HEK293 (cell line): ENCODE results near the gene VWA5A.

Experiments used
- CTCF ChIP-seq: fragments of 450-650 bp; formaldehyde crosslinking; IDR thresholded peaks from 2 replicates; pipeline ENCODE4 v1.5.1; 2016; ENCODE audit warnings: missing biosample characterization, missing genetic modification characterization
- FEZF1 ChIP-seq: fragments of 450-650 bp; formaldehyde crosslinking; IDR thresholded peaks from 2 replicates; pipeline ENCODE4 v1.5.1; 2016; ENCODE audit warnings: missing biosample characterization, missing genetic modification characterization
- HOXA7 ChIP-seq: sonication (generic); formaldehyde crosslinking; IDR thresholded peaks from 2 replicates; pipeline ENCODE4 v1.8.1; 2022; ENCODE audit warnings: missing genetic modification reagents, borderline replicate concordance
- RBAK ChIP-seq: fragments of 450-650 bp; formaldehyde crosslinking; IDR thresholded peaks from 2 replicates; pipeline ENCODE4 v1.5.1; 2016; ENCODE audit warnings: missing biosample characterization, missing genetic modification characterization
- REST ChIP-seq: fragments of 450-650 bp; formaldehyde crosslinking; IDR thresholded peaks from 2 replicates; pipeline ENCODE4 v1.5.1; 2016; ENCODE audit warnings: missing biosample characterization, missing genetic modification characterization
- YY1 ChIP-seq: fragments of 450-650 bp; formaldehyde crosslinking; IDR thresholded peaks from 2 replicates; pipeline ENCODE4 v1.5.1; 2018; ENCODE audit warnings: missing biosample characterization, missing genetic modification characterization
- ZBTB1 ChIP-seq: fragments of 450-650 bp; formaldehyde crosslinking; IDR thresholded peaks from 2 replicates; pipeline ENCODE4 v1.5.1; 2016; ENCODE audit warnings: missing biosample characterization, missing genetic modification characterization
- ZBTB8A ChIP-seq: fragments of 450-650 bp; formaldehyde crosslinking; IDR thresholded peaks from 2 replicates; pipeline ENCODE4 v1.5.1; 2016; ENCODE audit warnings: missing biosample characterization, missing genetic modification characterization
- ZEB2 ChIP-seq: fragments of 450-650 bp; formaldehyde crosslinking; IDR thresholded peaks from 2 replicates; pipeline ENCODE4 v1.5.1; 2016; ENCODE audit warnings: missing biosample characterization, missing genetic modification characterization
- ZNF2 ChIP-seq: fragments of 450-650 bp; formaldehyde crosslinking; IDR thresholded peaks from 2 replicates; pipeline ENCODE4 v1.5.1; 2016; ENCODE audit warnings: missing biosample characterization, missing genetic modification characterization
- ZNF391 ChIP-seq: fragments of 450-650 bp; formaldehyde crosslinking; IDR thresholded peaks from 2 replicates; pipeline ENCODE4 v1.5.1; 2016; ENCODE audit warnings: low read depth, missing biosample characterization, missing genetic modification characterization, borderline replicate concordance
- ZNF394 ChIP-seq: fragments of 450-650 bp; formaldehyde crosslinking; IDR thresholded peaks from 2 replicates; pipeline ENCODE4 v1.5.1; 2016; ENCODE audit warnings: missing biosample characterization, missing genetic modification characterization, mild to moderate bottlenecking, moderate library complexity, borderline replicate concordance
- ZNF423 ChIP-seq: fragments of 450-650 bp; formaldehyde crosslinking; IDR thresholded peaks from 2 replicates; pipeline ENCODE4 v1.5.1; 2016; ENCODE audit warnings: missing biosample characterization, missing genetic modification characterization
- TF ChIP-seq, protein P1 (sequence below): fragments of 450-650 bp; formaldehyde crosslinking; IDR thresholded peaks from 2 replicates; pipeline ENCODE4 v1.5.1; 2016; ENCODE audit warnings: missing biosample characterization, missing genetic modification characterization, borderline replicate concordance

DNA sequence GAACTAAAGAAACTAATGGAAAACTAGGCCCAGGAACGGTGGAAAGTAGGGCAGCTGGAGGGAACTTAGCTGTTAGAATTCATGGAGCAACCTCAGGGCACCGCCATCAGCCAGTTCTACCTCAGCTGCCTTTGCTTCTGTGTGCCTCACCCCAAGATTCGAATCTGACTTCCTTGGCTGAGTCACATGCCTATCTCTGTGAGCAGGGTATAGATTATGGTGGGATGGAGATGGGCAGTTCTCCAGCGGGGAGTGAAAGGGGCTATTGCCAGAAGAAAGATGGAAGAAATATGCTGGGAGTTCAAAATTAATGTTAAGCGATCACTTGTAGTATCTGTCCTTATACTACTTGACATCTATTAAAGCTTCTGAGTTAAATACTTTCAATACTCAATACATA is 18.9 kb upstream of the VWA5A start:
- TF ChIP-seq CTCF (tag by site-specific recombination), result no peak
- no peak for TF ChIP-seq ZEB2 (tag by site-specific recombination)
- no peak for TF ChIP-seq ZNF391 (tag by site-specific recombination)
- no peak for TF ChIP-seq ZNF2 (tag by site-specific recombination)
- no peak for TF ChIP-seq YY1 (tag by site-specific recombination)
- no peak for TF ChIP-seq ZBTB8A (tag by site-specific recombination)
- TF ChIP-seq ZNF394 (tag by site-specific recombination), result no peak
- no peak for TF ChIP-seq FEZF1 (tag by site-specific recombination)
- no peak for TF ChIP-seq RBAK (tag by site-specific recombination)
- TF ChIP-seq REST, result no peak
- TF ChIP-seq, protein P1, sequence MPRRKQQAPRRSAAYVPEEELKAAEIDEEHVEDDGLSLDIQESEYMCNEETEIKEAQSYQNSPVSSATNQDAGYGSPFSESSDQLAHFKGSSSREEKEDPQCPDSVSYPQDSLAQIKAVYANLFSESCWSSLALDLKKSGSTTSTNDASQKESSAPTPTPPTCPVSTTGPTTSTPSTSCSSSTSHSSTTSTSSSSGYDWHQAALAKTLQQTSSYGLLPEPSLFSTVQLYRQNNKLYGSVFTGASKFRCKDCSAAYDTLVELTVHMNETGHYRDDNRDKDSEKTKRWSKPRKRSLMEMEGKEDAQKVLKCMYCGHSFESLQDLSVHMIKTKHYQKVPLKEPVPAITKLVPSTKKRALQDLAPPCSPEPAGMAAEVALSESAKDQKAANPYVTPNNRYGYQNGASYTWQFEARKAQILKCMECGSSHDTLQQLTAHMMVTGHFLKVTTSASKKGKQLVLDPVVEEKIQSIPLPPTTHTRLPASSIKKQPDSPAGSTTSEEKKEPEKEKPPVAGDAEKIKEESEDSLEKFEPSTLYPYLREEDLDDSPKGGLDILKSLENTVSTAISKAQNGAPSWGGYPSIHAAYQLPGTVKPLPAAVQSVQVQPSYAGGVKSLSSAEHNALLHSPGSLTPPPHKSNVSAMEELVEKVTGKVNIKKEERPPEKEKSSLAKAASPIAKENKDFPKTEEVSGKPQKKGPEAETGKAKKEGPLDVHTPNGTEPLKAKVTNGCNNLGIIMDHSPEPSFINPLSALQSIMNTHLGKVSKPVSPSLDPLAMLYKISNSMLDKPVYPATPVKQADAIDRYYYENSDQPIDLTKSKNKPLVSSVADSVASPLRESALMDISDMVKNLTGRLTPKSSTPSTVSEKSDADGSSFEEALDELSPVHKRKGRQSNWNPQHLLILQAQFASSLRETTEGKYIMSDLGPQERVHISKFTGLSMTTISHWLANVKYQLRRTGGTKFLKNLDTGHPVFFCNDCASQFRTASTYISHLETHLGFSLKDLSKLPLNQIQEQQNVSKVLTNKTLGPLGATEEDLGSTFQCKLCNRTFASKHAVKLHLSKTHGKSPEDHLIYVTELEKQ, result no peak
- TF ChIP-seq ZBTB1 (tag by site-specific recombination), result no peak
- TF ChIP-seq HOXA7 (CRISPR knock-in tag), result no peak
- no peak for TF ChIP-seq ZNF423 (tag by site-specific recombination)
